Hematopoietic multipotent progenitor cell treated with erythropoietin and hydrocortisone succinate and interleukin-3 and kit ligand, for 17 days (in vitro differentiated cells): ENCODE measurements around the gene MACIR.

Experiments used
- DNase-seq: peaks from one replicate; pipeline ENCODE4 v3.0.0-alpha.2; 2015; ENCODE audit warnings: low spot score

Gene MACIR

DNA sequence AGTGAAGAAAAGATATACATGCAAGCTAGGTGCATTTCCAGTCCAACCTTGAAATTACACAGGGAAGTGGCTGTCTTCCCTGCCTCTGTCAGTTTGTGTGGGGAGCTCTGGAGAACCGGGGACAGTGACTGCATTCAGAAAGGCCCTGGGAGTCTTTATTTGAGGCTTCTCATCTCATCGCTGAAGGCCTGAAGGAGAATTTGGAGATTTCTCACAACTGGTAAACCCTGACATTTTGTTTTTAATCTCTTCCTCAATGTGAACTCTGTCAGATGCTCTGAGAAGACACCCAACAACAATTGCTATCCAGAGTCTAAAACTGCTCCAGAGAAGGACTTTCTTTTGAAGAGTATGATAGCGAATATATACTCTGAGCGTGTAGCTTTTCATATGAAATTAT lies 33.0 kb downstream of the MACIR start:
- DNase-seq: no peak

- DNase-seq: no peak
Measured at GRCh38 chr5:103293099-103293498, 34.5 kb downstream of the MACIR start.

DNA sequence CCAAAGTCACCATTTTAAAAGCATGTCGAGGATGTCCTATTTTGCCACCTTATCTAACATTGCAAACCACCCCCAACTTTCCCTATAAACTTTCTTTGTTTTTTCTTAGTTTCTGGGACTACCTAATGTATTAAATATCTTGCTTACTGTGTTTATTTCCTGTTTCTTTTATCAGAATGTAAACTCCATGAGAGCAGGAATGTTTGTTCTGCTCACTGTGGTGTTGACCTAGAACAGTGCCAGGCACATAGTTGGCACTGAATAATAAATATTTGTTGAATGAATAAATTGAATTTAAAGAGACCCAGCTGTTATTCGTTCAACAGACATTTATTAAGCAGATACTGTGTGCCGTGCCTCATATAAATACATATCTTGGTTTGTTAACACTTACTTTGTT lies 35.2 kb downstream of the MACIR start:
- DNase-seq: no peak

DNA sequence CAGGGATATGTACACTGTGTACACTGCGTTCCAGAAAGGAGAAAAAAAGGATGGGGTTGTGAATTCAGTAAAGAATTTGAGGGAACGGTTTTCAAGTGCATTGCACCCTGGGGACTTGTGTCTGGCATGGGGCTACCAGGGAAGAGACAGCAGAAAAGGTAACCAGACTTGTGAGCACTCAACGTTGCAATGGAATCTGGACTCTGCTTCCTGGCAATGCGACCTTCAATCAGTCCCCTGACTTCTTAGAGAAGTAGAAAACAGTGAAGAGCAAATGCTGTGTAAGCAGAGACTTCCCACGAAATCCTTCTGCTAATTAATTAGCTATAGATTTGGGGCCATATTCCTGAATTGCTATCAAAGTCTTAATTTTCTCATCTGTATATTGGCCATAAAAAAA lies 36.3 kb downstream of the MACIR start:
- DNase-seq: no peak

DNA sequence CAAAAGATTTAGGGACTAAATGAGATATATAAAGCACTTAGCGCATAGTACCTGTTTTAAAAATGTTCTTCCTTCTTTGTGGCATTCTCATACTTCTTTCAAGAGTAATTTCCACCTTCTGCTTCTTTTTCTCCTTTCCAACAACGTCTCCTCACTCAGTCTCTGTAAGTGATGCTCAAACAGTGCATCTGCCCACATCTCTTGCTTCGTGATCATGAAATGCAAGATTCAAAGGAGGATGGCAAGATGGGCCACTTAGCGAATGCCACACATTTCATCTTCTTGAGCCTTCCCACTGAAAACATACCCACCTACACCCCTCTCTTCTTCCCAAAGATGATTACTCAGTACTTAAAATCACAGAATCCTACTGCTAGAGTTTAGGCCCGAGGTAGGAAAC lies 36.9 kb downstream of the MACIR start:
- DNase-seq: no peak

DNA sequence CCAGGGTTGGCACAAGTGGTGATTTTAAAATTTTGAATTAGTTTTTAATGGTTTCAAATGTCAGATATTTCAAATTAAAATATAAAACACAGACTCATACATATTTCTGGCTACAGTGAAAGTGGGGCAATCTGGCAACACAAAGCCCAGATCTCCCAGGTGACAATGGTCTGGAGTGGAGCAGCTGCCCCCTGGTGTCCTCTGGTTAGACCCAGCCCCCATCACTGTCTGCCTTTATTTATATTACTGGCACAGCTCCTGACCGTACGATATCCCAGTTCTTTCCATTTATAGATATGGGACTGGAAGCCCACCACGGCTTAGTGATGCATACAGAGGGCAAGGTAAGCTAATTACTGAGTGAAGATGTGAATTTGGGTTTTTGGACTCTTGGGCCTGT lies 37.3 kb downstream of the MACIR start:
- peak; percentile 39 for DNase-seq

DNA sequence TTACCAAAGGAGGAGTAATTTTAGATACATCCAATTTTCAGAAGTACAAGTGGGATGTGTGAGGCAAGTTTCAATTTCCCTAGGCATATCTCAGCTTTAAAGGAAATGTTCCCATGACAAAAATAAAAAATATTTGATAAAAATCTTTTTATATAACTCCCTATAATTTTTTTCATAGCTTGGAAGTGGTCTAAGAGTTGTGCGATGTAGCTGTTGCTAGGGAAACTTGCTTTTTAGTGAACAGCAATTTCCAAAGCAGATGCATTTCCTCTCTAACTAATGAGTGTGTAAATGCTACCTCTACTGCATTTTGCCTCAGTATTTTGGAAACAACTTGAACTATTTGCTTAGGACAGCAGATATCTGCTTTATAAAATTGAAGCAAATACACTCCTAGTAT lies 39.6 kb downstream of the MACIR start:
- DNase-seq: no peak

GRCh38 chr5:103298607-103299188 lies 40.1 kb downstream of the MACIR start:
- DNase-seq: no peak

- no peak for DNase-seq
Measured at GRCh38 chr5:103305809-103306208, 47.2 kb downstream of the MACIR start.

DNA sequence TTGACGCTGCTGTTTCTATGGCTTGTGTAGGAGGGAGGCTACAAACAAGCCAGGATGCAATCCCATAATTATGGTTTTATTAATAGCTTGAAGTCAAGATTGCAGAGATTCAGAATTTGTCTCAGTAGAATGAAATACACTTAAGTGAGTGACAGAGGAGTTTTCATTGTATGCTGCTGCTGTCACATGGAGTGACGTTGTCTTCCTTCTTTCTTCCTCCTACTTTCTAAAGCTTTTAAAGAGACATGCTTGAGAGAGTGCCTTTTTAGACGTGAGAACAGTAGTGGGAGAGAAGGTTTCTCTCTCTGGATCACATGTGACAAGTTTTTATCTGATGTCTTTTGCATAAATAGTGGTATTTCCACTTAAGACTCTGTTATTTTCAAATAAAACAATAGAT lies 48.9 kb downstream of the MACIR start:
- no peak for DNase-seq

DNA sequence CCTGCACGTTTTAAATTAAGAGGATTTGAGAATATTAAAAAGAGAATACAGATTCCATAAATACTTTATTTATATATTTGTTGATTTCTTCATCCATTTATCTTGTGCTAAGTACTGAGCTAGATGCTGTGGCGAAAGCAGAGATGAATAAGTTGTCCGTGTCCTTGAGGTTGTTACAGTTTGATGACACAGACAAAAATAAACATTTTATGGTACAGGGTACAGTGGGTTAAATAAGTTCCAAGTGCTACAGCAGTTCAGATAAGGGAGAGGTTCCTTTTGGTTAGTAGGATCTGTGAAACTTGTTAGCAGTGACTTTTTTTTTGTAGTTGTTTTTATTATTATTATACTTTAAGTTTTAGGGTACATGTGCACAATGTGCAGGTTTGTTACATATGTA lies 50.2 kb downstream of the MACIR start:
- DNase-seq: no peak

GRCh38 chr5:103313056-103313455 lies 54.5 kb downstream of the MACIR start:
- DNase-seq: no peak

DNA sequence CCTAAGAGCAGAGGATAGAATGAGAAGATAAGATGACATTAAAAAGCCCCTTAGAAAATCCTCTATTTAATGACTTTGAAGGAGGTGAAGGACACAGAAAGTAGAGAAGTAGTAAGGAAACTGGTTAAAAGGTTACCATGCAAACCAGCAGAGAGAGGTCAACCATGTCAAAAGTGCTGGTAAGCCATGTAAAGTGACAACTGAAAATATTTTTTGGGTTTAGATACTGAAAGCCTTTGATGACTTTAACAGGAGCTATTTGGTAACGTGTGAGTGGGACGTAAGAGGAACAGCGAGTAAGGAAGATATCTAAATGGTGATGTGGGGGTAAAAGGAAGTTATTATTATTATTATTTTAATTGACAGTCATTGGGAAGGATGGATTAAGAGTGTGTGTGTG lies 56.9 kb downstream of the MACIR start:
- DNase-seq: no peak

DNA sequence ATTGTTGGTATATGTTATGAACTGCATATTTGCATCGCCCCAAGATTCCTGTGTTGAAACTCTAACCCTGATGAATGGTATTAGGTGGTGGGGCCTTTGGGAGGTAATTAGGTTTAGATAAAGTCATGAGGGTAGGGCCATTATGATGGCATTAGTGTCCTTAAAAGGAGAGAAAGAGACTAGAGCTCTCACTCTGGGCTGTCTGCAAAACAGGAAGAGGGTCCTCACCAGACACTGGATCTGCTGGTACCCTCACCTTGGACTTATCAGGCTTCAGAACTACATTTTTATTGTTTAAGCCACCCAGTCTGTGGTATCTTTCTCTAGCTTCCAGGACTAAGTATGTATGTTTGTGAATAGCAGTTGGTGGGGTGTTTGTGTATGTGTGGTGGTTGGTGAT lies 68.9 kb downstream of the MACIR start:
- DNase-seq: no peak

DNA sequence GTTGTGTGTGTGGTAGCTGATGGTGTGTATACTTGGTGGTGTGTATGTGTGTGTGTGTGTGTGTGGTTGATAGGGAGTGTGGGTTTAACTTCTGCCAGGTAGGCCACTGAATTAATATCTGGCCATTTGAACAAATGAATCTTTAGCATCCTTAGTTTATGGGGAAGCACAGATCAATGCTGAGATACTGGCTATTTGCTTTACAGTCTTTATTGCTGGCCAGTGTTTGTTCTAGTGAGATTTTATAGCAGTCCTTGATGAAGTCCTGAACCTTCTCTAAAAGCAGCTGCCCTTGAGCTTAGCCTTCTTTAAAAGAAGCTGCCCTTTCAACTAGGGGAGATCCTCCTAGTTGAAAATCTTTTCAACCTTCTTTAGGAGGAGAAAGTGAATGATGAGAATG lies 69.3 kb downstream of the MACIR start:
- DNase-seq: no peak
